HEK293 (cell line): ENCODE results near the gene LRP1-AS.

ENCODE experiments used
- CTCF ChIA-PET: fragments of 350-600 bp; formaldehyde crosslinking; extraction: SDS; loops from one replicate; lab custom pipeline; 2021; ENCODE audit warnings: antibody characterized with exemption; lab: Yijun Ruan, JAX
- POLR2A ChIA-PET: fragments of 300-600 bp; formaldehyde crosslinking; extraction: SDS; loops from one replicate; lab custom pipeline; 2020; ENCODE audit warnings: antibody characterized with exemption, inconsistent platforms; lab: Yijun Ruan, JAX
- H3K27ac ChIP-seq: fragments of 200-500 bp; sonication (Bioruptor generic); 2 replicates; pipeline ENCODE4 v1.5.1; 2014; ENCODE audit warnings: low read depth, low read length, control low read depth, inconsistent platforms; ENCODE audit errors: extremely low read depth
- H3K36me3 ChIP-seq, 2 experiments: fragments of 200-500 bp in 1 of 2; sonication (Bioruptor generic) in 1 of 2; 1 replicate in 1 of 2; 2 replicates in 1 of 2; pipeline ENCODE4 v1.5.1; 2014 to 2017; ENCODE audit warnings: inconsistent platforms in 2 of 2, low read length in 2 of 2; ENCODE audit not compliant: control insufficient read depth in 2 of 2, insufficient read depth in 1 of 2
- H3K4me1 ChIP-seq: fragments of 200-500 bp; sonication (Bioruptor generic); 2 replicates; pipeline ENCODE4 v1.5.1; 2014; ENCODE audit warnings: mild to moderate bottlenecking, low read length, inconsistent platforms; ENCODE audit not compliant: control insufficient read depth, insufficient read depth
- H3K4me3 ChIP-seq: 2 replicates; pipeline ENCODE4 v1.5.1; 2011; ENCODE audit warnings: low read depth, mild to moderate bottlenecking, control low read depth, low read length, moderate library complexity
- H3K9me3 ChIP-seq: fragments of 200-500 bp; sonication (Bioruptor generic); 2 replicates; pipeline ENCODE4 v1.5.1; 2014; ENCODE audit warnings: low read depth, low read length, inconsistent platforms; ENCODE audit not compliant: control insufficient read depth, insufficient read depth
- FEZF1 ChIP-seq: fragments of 450-650 bp; formaldehyde crosslinking; IDR thresholded peaks from 2 replicates; pipeline ENCODE4 v1.5.1; 2016; ENCODE audit warnings: missing biosample characterization, missing genetic modification characterization
- KLF1 ChIP-seq: fragments of 450-650 bp; formaldehyde crosslinking; IDR thresholded peaks from 2 replicates; pipeline ENCODE4 v1.5.1; 2016; ENCODE audit warnings: missing biosample characterization, missing genetic modification characterization
- MEIS1 ChIP-seq: sonication (generic); formaldehyde crosslinking; IDR thresholded peaks from 2 replicates; pipeline ENCODE4 v1.8.1; 2022; ENCODE audit warnings: missing genetic modification reagents, mild to moderate bottlenecking, borderline replicate concordance
- REPIN1 ChIP-seq: fragments of 450-650 bp; formaldehyde crosslinking; IDR thresholded peaks from 2 replicates; pipeline ENCODE4 v1.5.1; 2017; ENCODE audit warnings: missing biosample characterization, missing genetic modification characterization, low read depth
- WT1 ChIP-seq: fragments of 450-650 bp; formaldehyde crosslinking; IDR thresholded peaks from 2 replicates; pipeline ENCODE4 v1.5.1; 2016; ENCODE audit warnings: missing biosample characterization, missing genetic modification characterization
- YY1 ChIP-seq: fragments of 450-650 bp; formaldehyde crosslinking; IDR thresholded peaks from 2 replicates; pipeline ENCODE4 v1.5.1; 2018; ENCODE audit warnings: missing biosample characterization, missing genetic modification characterization
- ZIC2 ChIP-seq: fragments of 450-650 bp; formaldehyde crosslinking; IDR thresholded peaks from 2 replicates; pipeline ENCODE4 v1.5.1; 2016; ENCODE audit warnings: missing biosample characterization, missing genetic modification characterization
- ZNF155 ChIP-seq: fragments of 450-650 bp; formaldehyde crosslinking; IDR thresholded peaks from 2 replicates; pipeline ENCODE4 v1.5.1; 2016; ENCODE audit warnings: missing biosample characterization, missing genetic modification characterization
- ZNF174 ChIP-seq: fragments of 450-650 bp; formaldehyde crosslinking; IDR thresholded peaks from 2 replicates; pipeline ENCODE4 v1.5.0; 2017; ENCODE audit warnings: missing biosample characterization, mild to moderate bottlenecking, missing genetic modification characterization
- ZNF175 ChIP-seq: fragments of 450-650 bp; formaldehyde crosslinking; IDR thresholded peaks from 2 replicates; pipeline ENCODE4 v1.5.1; 2016; ENCODE audit warnings: missing biosample characterization, missing genetic modification characterization
- ZNF18 ChIP-seq: fragments of 450-650 bp; formaldehyde crosslinking; IDR thresholded peaks from 2 replicates; pipeline ENCODE4 v1.5.1; 2016; ENCODE audit warnings: missing biosample characterization, missing genetic modification characterization
- ZNF221 ChIP-seq: fragments of 450-650 bp; formaldehyde crosslinking; IDR thresholded peaks from 2 replicates; pipeline ENCODE4 v1.5.1; 2017; ENCODE audit warnings: missing biosample characterization, missing genetic modification characterization, borderline replicate concordance
- ZNF354C ChIP-seq: fragments of 450-650 bp; formaldehyde crosslinking; IDR thresholded peaks from 2 replicates; pipeline ENCODE4 v1.5.1; 2016; ENCODE audit warnings: missing biosample characterization, missing genetic modification characterization, low read depth, borderline replicate concordance
- ZNF394 ChIP-seq: fragments of 450-650 bp; formaldehyde crosslinking; IDR thresholded peaks from 2 replicates; pipeline ENCODE4 v1.5.1; 2016; ENCODE audit warnings: missing biosample characterization, missing genetic modification characterization, mild to moderate bottlenecking, moderate library complexity, borderline replicate concordance
- ZNF596 ChIP-seq: fragments of 450-650 bp; IDR thresholded peaks from 2 replicates; pipeline ENCODE4 v1.5.0; 2018; ENCODE audit warnings: missing biosample characterization, mild to moderate bottlenecking, missing genetic modification characterization, moderate library complexity
- ZNF664 ChIP-seq: fragments of 450-650 bp; formaldehyde crosslinking; IDR thresholded peaks from 2 replicates; pipeline ENCODE4 v1.5.1; 2016; ENCODE audit warnings: missing biosample characterization, missing genetic modification characterization
- ZNF670 ChIP-seq: fragments of 450-650 bp; formaldehyde crosslinking; IDR thresholded peaks from 2 replicates; pipeline ENCODE4 v1.5.1; 2016; ENCODE audit warnings: missing biosample characterization, missing genetic modification characterization, low read depth
- ZNF785 ChIP-seq: fragments of 450-650 bp; formaldehyde crosslinking; IDR thresholded peaks from 2 replicates; pipeline ENCODE4 v1.5.1; 2016; ENCODE audit warnings: missing biosample characterization, missing genetic modification characterization
- ZNF791 ChIP-seq: fragments of 450-650 bp; formaldehyde crosslinking; IDR thresholded peaks from 2 replicates; pipeline ENCODE4 v1.5.1; 2016; ENCODE audit warnings: missing biosample characterization, missing genetic modification characterization
- ZNF792 ChIP-seq: fragments of 450-650 bp; formaldehyde crosslinking; IDR thresholded peaks from 2 replicates; pipeline ENCODE4 v1.5.1; 2016; ENCODE audit warnings: missing biosample characterization, missing genetic modification characterization
- ZNF830 ChIP-seq: fragments of 450-650 bp; IDR thresholded peaks from 2 replicates; pipeline ENCODE4 v1.5.0; 2018; ENCODE audit warnings: missing biosample characterization, missing genetic modification characterization, low read depth, mild to moderate bottlenecking, moderate library complexity
- ZSCAN18 ChIP-seq: fragments of 450-650 bp; formaldehyde crosslinking; IDR thresholded peaks from 2 replicates; pipeline ENCODE4 v1.5.1; 2016; ENCODE audit warnings: missing biosample characterization, missing genetic modification characterization
- TF ChIP-seq, protein P1 (sequence below): fragments of 450-650 bp; formaldehyde crosslinking; IDR thresholded peaks from 2 replicates; pipeline ENCODE4 v1.5.1; 2016; ENCODE audit warnings: missing biosample characterization, missing genetic modification characterization
- TF ChIP-seq, protein P2 (sequence below): IDR thresholded peaks from 2 replicates; pipeline ENCODE4 v1.6.1; 2011; ENCODE audit warnings: mild to moderate bottlenecking, low read depth, low read length, borderline replicate concordance

LRP1-AS gene

DNA sequence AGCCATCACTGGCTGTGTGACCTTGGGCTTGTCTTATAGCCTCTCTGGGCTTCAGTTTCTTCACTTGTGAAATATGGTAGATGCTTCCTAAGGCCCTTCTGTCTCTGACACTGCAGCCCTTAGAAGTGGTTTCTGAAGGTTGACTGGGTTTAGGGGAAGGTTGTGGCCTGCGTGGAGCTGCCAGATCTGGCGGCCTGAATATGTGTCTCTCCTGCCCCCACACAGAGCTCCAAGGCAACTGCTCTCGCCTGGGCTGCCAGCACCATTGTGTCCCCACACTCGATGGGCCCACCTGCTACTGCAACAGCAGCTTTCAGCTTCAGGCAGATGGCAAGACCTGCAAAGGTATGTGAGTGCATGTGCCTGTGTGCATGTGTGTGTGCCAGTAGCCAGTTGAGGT, 4.0 kb downstream of the LRP1-AS start (continued):
- TF ChIP-seq ZNF354C (tag by site-specific recombination) = no peak

GRCh38 chr12:57142727-57143126, 4.7 kb downstream of the LRP1-AS start:
- Histone ChIP-seq H3K36me3 (peaks cover 0 to 93% of the 10 kb centered on the region in 2 experiments; a peak in 2 of 3 replicates), H3K27ac (no peak overlapping the region), H3K4me1 (no peaks in the 10 kb centered on the region), H3K4me3 (no peak overlapping the region), H3K9me3 (no peaks in the 10 kb centered on the region)
- TF ChIP-seq ZNF664 (tag by site-specific recombination) (no peak), ZNF394 (no peak), ZNF174 (tag by site-specific recombination) (no peak), ZSCAN18 (tag by site-specific recombination) (no peak), ZNF785 (tag by site-specific recombination) (no peak), ZNF670 (no peak), REPIN1 (tag by site-specific recombination) (no peak), MEIS1 (CRISPR knock-in tag) (no peak), YY1 (tag by site-specific recombination) (no peak), ZIC2 (tag by site-specific recombination) (no peak), ZNF155 (tag by site-specific recombination) (no peak)
- TF ChIP-seq, protein P1, sequence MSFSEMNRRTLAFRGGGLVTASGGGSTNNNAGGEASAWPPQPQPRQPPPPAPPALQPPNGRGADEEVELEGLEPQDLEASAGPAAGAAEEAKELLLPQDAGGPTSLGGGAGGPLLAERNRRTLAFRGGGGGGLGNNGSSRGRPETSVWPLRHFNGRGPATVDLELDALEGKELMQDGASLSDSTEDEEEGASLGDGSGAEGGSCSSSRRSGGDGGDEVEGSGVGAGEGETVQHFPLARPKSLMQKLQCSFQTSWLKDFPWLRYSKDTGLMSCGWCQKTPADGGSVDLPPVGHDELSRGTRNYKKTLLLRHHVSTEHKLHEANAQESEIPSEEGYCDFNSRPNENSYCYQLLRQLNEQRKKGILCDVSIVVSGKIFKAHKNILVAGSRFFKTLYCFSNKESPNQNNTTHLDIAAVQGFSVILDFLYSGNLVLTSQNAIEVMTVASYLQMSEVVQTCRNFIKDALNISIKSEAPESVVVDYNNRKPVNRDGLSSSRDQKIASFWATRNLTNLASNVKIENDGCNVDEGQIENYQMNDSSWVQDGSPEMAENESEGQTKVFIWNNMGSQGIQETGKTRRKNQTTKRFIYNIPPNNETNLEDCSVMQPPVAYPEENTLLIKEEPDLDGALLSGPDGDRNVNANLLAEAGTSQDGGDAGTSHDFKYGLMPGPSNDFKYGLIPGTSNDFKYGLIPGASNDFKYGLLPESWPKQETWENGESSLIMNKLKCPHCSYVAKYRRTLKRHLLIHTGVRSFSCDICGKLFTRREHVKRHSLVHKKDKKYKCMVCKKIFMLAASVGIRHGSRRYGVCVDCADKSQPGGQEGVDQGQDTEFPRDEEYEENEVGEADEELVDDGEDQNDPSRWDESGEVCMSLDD = no peak
- ChIA-PET CTCF (interaction anchor here (1.0 to 1.5 kb wide), 3 partner anchors 14 to 33 kb away, joined by 3 to 5 read pairs (median 3); no protein-coding TSS in a partner anchor), POLR2A (interaction anchor here (2.9 kb wide), 1 partner anchor 15 kb away, joined by 9 read pairs; the partner anchor contains the start of gene LRP1)

DNA sequence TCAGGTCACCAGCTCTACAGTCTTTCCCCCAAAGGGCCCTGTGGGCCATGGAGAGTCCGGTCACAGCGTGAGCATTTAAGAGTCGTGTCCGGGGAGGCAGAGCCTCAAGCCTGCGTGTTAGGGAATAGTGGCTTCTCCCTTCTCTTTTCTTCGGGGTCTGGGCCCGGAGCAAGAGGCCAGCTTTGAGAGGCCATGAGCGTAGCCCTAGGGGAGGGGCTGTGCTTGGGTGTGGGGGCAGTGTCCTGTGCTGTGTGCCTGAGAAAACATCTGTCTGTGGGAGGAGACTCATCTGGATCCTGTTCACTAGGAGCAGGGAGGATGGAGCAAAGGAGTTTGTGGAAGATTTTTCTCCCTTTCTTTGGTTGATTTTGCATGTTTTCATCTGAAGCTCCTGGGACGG, 5.3 kb downstream of the LRP1-AS start:
- TF ChIP-seq FEZF1 (no peak), ZNF175 (no peak), ZNF791 (tag by site-specific recombination) (no peak), ZNF792 (tag by site-specific recombination) (no peak)
- TF ChIP-seq, all 188 proteins: peak for 0
- H3K4me1 ChIP-seq = no peaks in the 10 kb centered on the region
- H3K27ac ChIP-seq = no peak overlapping the region
- no peak overlapping the region for H3K4me3 ChIP-seq
- POLR2A ChIA-PET = interaction anchor here (1.2 to 2.9 kb wide), 2 partner anchors 14 to 34 kb away, joined by 3 to 9 read pairs; partner anchors contain the start of gene LRP1
- H3K36me3 ChIP-seq = peaks cover 0 to 88% of the 10 kb centered on the region in 2 experiments; a peak in 2 of 3 replicates
- CTCF ChIA-PET = interaction anchor here (0.5 to 1.5 kb wide), 7 partner anchors 14 to 93 kb away, joined by 3 to 5 read pairs (median 3); partner anchors contain the start of gene LRP1
- H3K9me3 ChIP-seq = no peaks in the 10 kb centered on the region

GRCh38 chr12:57141249-57141648, 6.2 kb downstream of the LRP1-AS start:
- Histone ChIP-seq H3K9me3 (no peaks in the 10 kb centered on the region), H3K4me1 (no peaks in the 10 kb centered on the region), H3K27ac (no peak overlapping the region), H3K36me3 (peaks cover 0 to 82% of the 10 kb centered on the region in 2 experiments; a peak in 2 of 3 replicates), H3K4me3 (no peak overlapping the region)
- ChIA-PET CTCF (interaction anchor here (0.6 to 2.2 kb wide), 5 partner anchors 13 to 134 kb away, joined by 3 to 7 read pairs (median 4); partner anchors contain the start of gene LRP1), POLR2A (interaction anchor here (1.2 to 2.9 kb wide), 2 partner anchors 13 to 35 kb away, joined by 3 to 9 read pairs; partner anchors contain the start of gene LRP1)
- no peak for TF ChIP-seq ZNF596 (tag by site-specific recombination)
- no peak for TF ChIP-seq KLF1 (tag by site-specific recombination)
- TF ChIP-seq ZNF221 (tag by site-specific recombination) = no peak
- no peak for TF ChIP-seq ZNF830 (tag by site-specific recombination)
- TF ChIP-seq ZNF18 (tag by site-specific recombination) = no peak
- no peak for TF ChIP-seq WT1 (tag by site-specific recombination)
- TF ChIP-seq, protein P2, sequence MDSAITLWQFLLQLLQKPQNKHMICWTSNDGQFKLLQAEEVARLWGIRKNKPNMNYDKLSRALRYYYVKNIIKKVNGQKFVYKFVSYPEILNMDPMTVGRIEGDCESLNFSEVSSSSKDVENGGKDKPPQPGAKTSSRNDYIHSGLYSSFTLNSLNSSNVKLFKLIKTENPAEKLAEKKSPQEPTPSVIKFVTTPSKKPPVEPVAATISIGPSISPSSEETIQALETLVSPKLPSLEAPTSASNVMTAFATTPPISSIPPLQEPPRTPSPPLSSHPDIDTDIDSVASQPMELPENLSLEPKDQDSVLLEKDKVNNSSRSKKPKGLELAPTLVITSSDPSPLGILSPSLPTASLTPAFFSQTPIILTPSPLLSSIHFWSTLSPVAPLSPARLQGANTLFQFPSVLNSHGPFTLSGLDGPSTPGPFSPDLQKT = no peak
